Lower leg skin (tissue), 4 donors: Measurements from ENCODE around the gene B3GNT2. TPM values are rescaled to one million over a fixed set of nuclear protein-coding genes. Genes with fewer than 3 reads are reported as not detected.

Experiments used
- DNase-seq, 2 donors: peaks; one replicate each; pipeline ENCODE4 v3.0.0-alpha.2; 2019; ENCODE audit warnings: low spot score in 2 of 2
- H3K4me3 ChIP-seq: fragments of 200-600 bp; sonication (generic); 2 replicates; pipeline ENCODE4 v1.5.1; 2017; ENCODE audit warnings: mild to moderate bottlenecking, low read depth; ENCODE audit not compliant: poor library complexity, severe bottlenecking
- CTCF ChIP-seq, 3 donors: fragments of 450-650 bp; IDR thresholded peaks; one replicate each; pipeline ENCODE4 v1.5.1; 2016; ENCODE audit warnings: antibody characterized with exemption in 3 of 3, mild to moderate bottlenecking in 3 of 3, moderate library complexity in 2 of 3
- POLR2A ChIP-seq, 2 donors: fragments of 450-650 bp; IDR thresholded peaks; one replicate each; pipeline ENCODE4 v1.6.1; 2016 to 2017; ENCODE audit warnings: antibody characterized with exemption in 2 of 2, mild to moderate bottlenecking in 1 of 2, moderate library complexity in 1 of 2
- WGBS, 2 donors: methylation state at CpG; one replicate each; pipeline ENCODE4 v1.1.5; 2018; 5-methylcytosine and 5-hydroxymethylcytosine counted together
- intact Hi-C: fragments of 100-400 bp; cut with DNase I; formaldehyde crosslinking; loops from one replicate; pipeline ENCODE4 v1.15.0; 2023; ENCODE audit warnings: low total_unique reads
- total RNA-seq, 4 donors: library from RNA; depleted of rRNA; stranded (reverse); fragments of >200 nt; gene quantifications; one replicate each; pipeline ENCODE4 v1.1.0, GENCODE V29; 2016

Gene B3GNT2
- total RNA-seq, 4 donors from 2014 or later = 17.9 to 31.1 (median 19.9) TPM

DNA sequence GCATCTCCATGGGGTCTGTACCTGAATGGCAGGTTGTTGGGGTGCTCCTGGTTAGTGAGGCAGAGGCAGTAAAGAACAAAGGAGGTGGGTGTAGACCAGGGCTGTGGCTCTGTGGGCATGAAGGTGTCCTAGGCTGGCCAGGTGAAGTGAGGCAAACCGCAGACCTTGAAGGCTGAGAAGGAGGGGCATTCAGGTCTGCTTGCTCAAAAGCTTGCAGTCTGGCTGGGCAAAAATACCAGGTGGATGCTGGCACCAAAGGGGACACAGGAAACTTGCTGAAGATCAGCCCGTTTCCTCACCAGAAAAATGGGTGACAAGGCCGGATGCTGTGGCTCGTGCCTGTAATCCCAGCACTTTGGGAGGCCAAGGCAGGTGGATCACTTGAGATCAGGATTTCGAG, 6.7 kb upstream of the B3GNT2 start:
- WGBS, 2 donors = 91 to 94% methylated on average over 5 of the region's 5 CpGs
- TF ChIP-seq CTCF (IDR thresholded peaks at IDR 0.05) (no peak), POLR2A (IDR thresholded peaks at IDR 0.05) (no peak)
- no peak overlapping the region for H3K4me3 ChIP-seq
- peak in 1 of 2 donors; percentile 60 for DNase-seq
- intact Hi-C loops = no loop called here

GRCh38 chr2:62192811-62193210, 3.1 kb upstream of the B3GNT2 start:
- TF ChIP-seq POLR2A (IDR thresholded peaks at IDR 0.05) (no peak), CTCF (IDR thresholded peaks at IDR 0.05) (no peak)
- no peak for DNase-seq
- 87 to 93% methylated on average over 1 of the region's 1 CpG for WGBS, 2 donors
- intact Hi-C loops = no loop called here
- H3K4me3 ChIP-seq = no peak overlapping the region

DNA sequence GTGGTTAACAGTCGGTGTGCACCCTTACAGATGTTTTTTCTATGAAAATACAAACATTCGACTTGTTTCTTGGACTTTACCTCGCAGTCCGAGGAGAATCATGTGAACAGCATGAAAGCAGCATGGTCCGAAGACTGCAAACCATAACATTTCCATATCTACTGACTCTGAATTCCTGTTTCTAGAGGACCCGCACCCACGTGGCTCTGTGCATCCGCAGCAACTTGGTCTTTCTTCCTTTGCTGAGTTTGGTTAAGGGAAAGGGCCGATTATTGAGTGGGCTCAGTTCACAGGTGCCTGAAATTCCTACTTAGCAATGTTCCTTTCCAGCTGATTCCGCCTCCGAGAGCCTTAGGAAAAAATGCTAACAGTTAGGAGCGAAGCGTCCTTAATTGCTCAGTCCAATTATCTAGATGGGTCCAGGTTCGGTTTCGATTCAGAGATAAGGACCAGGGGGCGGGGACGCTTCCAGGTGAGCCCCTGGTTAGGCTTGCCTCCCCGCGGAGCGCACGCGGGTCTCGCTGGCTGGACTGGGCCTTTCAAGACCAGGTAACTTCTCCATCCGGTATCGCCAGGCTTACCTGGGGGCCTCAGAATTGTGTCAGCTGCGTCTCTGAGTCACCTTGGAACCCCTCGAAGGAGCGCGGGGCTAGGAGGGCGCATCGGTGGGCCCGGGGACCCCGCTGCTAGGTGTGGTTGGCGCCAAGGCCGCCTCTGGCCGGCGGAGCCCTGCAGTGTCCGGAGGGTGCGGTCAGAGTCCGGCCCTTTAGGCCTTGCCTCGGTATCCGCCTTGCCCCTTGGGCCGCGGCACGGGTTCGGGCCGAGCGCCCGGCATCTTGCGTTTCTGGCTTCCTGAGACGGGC, 1.1 kb upstream of the B3GNT2 start:
- intact Hi-C loops = no loop called here
- no peak overlapping the region for H3K4me3 ChIP-seq
- peak in 1 of 2 donors; percentile 86 for DNase-seq
- 68 to 74% methylated on average over 27 to 44 of the region's 51 CpGs for WGBS, 2 donors
- TF ChIP-seq CTCF (IDR thresholded peaks at IDR 0.05) = no peak
- TF ChIP-seq POLR2A (IDR thresholded peaks at IDR 0.05) = no peak

DNA sequence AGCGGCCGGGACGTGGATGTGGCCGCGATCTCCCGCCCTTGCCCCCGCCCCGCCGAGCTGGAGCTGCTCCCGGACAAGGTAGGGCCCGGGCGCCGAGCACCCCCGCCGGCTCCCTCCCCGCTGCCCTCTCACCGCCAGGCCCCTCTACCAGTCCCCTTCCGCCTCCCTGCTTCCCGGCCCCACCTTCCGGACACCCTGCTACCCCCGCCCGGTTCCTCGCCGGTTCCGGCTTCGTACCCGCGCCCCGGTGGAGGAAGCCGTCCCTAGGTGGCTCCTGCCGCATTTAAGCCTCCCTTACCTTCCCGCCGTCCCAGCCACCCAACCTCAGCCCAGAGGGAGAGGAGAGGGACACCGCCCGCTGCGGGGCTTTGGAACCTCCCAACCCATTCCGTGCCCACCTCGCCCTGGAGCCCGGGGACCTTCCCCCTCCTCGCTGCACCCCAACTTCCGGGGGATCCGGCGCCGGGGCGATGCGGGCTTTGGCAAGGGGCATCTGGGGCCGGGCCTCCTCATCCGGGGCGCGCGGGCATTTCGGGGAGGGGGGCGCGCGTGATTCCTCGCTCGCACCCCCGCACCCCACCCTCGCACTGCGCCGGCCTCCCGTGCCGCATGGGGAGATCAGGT, 475 bp downstream of the B3GNT2 start:
- peak in 1 of 2 donors; percentile 91 for DNase-seq
- intact Hi-C loops = no loop called here
- WGBS, 2 donors = 0 to 1% methylated on average over 36 to 45 of the region's 63 CpGs
- TF ChIP-seq POLR2A (IDR thresholded peaks at IDR 0.05) = no peak
- H3K4me3 ChIP-seq = peak overlapping the region; percentile 92

DNA sequence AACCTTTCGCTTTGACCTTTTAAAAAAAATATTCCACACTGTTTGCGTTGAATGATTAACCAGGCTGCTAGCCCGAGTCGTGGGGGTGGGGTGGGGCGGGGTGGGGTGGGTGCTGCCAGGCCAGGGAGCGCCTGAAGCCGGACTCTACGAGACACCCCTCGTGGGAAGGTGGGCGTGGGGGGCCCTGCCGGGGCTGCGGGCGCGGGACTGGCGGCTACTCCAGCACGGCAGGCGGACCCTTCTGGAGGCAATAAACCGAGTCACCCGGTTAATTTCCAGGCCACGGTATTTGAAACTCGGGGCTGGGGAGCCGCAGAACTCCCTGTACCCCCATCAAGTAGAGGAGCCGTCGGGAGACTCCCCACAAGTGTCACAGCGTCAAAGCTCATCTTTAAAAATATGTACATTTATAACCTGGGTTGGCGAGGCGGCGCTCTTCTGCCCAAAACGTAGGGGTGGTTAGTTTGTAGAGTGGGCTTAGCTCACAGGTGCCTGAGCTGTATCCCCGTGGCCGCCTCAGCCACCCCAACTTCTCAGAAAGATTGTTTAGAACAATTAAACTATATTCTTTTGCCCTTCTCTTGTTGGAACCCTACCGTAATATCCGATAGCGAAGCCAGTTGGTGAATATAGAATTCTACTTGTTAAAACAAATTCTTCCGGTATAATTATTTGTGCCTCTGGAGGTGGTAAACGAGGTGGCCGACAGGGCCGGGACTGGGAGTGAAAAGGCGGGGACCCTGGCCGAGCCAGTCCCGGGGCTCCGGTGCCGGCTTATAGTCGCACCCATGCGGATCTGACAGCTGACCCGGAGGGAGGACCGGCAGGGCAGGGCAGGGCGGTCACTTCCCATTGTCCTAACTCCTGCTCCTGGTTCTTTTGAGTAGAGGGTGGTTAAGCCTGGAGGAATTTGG, 1.4 kb downstream of the B3GNT2 start:
- intact Hi-C loops = no loop called here
- 0 to 1% methylated on average over 31 to 48 of the region's 48 CpGs for WGBS, 2 donors
- H3K4me3 ChIP-seq = peak overlapping the region; percentile 92
- DNase-seq = peak in 1 of 2 donors; percentile 90
- no peak for TF ChIP-seq CTCF (IDR thresholded peaks at IDR 0.05)
- TF ChIP-seq POLR2A (IDR thresholded peaks at IDR 0.05) = no peak
